AG10803 (cell line): Measurements from ENCODE around the gene HLX.

Experiments
- DNase-seq: peaks from one replicate; pipeline ENCODE4 v3.0.0; 2010; ENCODE audit warnings: low read depth
- H3K4me3 ChIP-seq: 2 replicates; pipeline ENCODE4 v1.5.1; 2011; ENCODE audit warnings: mild to moderate bottlenecking, low read length, control low read depth
- TF ChIP-seq, protein P1 (sequence below): conservative IDR thresholded peaks from 2 replicates; pipeline ENCODE4 v1.5.1; 2011; ENCODE audit warnings: mild to moderate bottlenecking, low read length, control low read depth, inconsistent platforms

The HLX gene

DNA sequence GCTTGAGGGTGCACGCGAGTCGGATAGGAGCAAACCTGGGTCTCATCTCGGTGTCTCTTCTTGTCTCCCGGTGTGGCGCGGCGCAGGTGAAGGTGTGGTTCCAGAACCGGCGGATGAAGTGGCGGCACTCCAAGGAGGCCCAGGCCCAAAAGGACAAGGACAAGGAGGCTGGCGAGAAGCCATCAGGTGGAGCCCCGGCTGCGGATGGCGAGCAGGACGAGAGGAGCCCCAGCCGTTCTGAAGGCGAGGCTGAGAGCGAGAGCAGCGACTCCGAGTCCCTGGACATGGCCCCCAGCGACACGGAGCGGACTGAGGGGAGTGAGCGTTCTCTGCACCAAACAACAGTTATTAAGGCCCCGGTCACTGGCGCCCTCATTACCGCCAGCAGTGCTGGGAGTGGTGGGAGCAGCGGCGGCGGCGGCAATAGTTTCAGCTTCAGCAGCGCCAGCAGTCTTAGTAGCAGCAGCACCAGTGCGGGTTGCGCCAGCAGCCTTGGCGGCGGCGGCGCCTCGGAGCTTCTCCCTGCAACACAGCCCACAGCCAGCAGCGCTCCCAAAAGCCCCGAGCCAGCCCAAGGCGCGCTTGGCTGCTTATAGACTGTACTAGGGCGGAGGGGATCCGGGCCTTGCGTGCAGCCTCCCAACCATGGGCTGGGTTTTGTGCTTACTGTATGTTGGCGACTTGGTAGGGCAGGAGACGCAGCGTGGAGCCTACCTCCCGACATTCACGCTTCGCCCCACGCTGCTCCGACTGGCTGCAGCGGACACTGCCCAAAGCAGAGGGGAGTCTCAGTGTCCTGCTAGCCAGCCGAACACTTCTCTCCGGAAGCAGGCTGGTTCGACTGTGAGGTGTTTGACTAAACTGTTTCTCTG lies 5.1 kb downstream of the HLX start:
- H3K4me3 ChIP-seq: no peak overlapping the region
- no peak for DNase-seq
- TF ChIP-seq, protein P1, sequence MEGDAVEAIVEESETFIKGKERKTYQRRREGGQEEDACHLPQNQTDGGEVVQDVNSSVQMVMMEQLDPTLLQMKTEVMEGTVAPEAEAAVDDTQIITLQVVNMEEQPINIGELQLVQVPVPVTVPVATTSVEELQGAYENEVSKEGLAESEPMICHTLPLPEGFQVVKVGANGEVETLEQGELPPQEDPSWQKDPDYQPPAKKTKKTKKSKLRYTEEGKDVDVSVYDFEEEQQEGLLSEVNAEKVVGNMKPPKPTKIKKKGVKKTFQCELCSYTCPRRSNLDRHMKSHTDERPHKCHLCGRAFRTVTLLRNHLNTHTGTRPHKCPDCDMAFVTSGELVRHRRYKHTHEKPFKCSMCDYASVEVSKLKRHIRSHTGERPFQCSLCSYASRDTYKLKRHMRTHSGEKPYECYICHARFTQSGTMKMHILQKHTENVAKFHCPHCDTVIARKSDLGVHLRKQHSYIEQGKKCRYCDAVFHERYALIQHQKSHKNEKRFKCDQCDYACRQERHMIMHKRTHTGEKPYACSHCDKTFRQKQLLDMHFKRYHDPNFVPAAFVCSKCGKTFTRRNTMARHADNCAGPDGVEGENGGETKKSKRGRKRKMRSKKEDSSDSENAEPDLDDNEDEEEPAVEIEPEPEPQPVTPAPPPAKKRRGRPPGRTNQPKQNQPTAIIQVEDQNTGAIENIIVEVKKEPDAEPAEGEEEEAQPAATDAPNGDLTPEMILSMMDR: no peak

DNA sequence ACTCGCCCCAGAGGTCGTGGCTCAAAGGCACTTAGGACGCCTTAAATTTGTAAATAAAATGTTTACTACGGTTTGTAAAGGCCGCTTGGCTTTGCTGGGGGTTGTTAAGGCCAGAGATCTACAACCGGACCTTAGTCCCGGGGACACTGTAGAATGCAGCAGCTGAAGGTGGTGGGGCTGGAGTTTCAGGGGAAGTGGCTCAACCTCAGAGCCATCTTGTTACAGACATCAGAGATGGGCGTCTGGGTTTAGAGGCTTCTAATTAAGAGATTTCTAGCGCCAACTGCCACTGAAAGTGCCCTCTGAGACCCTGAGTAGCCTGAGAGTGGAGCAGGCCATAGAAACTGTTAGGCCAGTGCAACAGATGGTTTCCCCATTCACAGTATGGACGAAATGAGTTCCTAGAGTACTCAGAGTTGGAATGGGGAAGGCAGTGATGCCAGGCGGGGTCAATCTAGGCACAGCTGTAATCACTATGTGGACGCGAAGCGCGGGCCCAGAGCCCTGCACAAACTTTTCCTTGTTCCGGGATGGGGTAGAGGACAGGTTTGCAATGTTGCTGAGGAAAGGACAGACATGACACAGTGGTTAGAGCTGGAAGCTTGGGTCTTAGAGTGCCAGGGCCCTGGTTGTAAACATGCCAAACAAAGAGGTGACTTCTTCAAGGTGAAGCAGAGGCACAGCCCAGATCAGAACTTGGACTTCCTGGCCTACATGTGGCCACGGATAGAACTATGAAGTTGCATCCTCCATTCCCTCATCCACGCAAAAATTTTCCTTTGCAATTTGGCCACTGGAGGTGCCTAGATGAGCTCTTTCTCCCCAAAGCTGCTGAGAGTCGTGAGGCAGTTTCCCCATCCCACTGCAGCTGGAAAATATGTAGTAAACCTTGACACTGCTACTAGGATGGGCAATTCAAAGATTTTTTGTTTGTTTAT lies 6.0 kb downstream of the HLX start:
- DNase-seq: no peak
- H3K4me3 ChIP-seq: no peak overlapping the region
- TF ChIP-seq, protein P1: no peak

DNA sequence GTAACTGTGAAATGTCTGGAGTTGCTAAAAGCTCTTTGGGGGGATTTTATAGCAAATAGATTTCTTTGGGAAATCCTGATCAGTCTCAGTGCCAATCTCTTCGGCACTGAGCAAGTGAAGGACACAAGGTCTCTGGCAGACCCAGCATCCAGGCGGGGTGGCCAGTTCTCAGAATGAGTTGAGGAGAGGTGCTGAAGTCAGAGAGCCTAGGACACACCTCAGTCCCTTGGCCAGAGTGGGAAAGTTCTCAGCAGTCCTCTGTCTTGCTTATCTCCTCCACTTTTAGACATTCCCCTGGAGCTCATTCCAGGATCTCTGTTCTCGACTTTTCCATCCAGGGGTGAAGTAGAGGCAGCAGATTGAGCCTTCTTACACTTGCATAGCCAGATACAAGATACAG lies 6.7 kb downstream of the HLX start:
- no peak overlapping the region for H3K4me3 ChIP-seq
- TF ChIP-seq, protein P1: no peak
- no peak for DNase-seq

DNA sequence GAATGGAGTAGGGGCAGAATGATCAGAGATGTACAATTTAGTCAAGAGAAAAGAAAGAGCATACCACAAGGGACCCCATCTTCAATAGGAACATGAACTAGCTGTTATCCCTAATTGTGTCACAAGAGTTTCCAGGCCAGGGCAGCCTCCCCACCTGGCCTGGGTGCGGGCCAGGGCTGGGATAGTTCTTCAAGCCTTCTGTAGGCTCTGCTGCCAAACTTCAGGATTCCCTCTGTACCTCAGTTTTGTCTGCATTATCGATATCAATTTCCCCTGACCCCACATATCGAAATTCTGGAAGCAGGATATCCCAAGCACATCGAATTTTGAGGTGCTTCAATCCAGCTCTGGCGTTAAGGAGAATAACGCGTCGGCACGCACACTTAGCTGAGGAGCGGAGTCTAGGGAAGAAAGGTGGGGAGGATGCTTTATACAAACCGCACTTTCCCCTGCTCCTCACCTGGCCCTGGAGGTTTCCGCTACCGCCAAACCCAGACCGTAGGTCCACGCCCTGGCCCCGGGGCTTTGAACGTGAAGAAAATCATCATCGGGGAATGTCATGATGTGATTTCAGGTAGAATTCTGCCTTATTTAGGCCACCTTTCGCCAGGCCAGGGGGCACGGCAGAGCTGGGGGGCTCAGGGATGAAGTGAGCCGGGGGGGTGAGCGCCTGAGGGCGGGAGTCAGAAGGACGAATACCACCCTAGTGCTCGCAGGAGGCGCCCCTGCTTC lies 7.4 kb downstream of the HLX start:
- DNase-seq: no peak
- TF ChIP-seq, protein P1: no peak
- no peak overlapping the region for H3K4me3 ChIP-seq

DNA sequence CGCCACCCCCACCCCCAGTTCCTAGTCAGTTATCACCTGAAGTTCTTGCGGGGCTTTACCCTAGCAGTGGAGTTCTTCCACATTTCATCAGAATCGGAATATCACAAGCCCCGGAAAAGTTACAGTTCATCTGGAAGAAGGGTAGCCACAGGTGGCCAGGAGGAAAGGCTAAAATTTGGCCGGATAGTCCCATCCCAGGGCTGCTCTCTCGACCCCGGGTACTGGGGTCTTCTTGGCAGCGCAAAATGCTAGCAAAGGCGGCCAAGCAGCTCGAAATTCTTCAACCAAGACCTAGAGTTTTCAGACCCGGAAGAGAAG lies 7.9 kb downstream of the HLX start:
- TF ChIP-seq, protein P1: no peak
- no peak for DNase-seq
- no peak overlapping the region for H3K4me3 ChIP-seq

DNA sequence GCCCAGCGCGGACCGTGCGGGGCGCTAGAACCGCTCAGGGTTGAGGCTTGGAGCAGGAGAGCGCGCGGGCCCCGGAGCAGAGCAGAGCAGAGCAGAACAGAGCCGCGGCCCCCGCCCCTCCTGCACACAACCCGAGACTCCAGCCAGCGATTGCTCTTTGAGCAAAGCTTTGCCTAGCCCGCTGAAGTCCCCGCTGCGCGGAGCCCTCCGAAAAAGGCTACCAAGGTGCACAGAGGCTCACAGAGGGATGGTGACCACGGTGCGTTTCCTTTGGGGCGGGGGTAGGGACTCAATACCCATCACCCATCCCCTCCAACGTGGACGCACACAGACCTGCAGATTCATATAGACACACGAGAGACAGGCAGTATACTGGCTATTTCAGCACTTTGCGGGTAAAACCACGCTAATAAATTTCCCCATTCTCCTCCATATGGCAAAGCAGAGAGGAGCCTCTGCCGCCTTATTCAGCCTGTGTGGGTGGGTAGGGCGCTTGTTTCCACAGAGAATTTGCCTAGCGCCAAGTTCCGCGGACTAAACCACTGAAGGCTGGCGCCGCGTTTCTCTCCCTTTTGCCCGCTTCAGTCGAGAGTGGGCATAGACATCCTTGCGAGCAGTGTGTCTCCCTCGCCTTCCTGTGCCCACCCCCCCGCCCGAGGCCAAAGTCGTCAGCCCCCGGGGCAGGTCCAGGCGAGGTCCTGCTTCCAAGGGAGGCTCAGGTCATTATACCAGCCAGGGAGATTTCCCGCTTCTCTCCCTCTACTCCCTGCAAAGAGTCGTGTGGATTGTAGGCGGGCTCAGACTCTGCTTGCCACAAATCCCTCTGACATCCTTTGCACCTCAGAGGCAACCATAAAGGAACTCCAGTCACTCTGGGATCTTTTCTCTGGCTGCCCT lies 8.5 kb downstream of the HLX start:
- peak; percentile 44 for DNase-seq
- H3K4me3 ChIP-seq: peak overlapping the region; percentile 1
- TF ChIP-seq, protein P1: no peak
